ENCODE measurements around the gene PSMB10.
"Not testable (repeated sequence)": the region's sequence is repeated elsewhere in the genome, so short reads cannot be mapped to it uniquely, and the experiment has no call there.

PSMB10 gene

GRCh38 chr16:67940446-67941089 is 3.9 kb upstream of the PSMB10 start:
- DNase-seq (ENCODE audit: low read depth) = no peak
- H3K4me3 ChIP-seq (ENCODE audit: low read length) = no peak overlapping the region
- no peak for TF ChIP-seq CTCF (IDR thresholded peaks at IDR 0.05; ENCODE audit: insufficient read depth, low read depth, low read length, missing control alignments)

- no peak for DNase-seq (ENCODE audit: low read depth)
- H3K4me3 ChIP-seq (ENCODE audit: low read length) = no peak overlapping the region
- no peak for TF ChIP-seq CTCF (IDR thresholded peaks at IDR 0.05; ENCODE audit: insufficient read depth, low read depth, low read length, missing control alignments)
These were observed 3.1 kb upstream of the PSMB10 start for GRCh38 chr16:67939507-67940445.

DNA sequence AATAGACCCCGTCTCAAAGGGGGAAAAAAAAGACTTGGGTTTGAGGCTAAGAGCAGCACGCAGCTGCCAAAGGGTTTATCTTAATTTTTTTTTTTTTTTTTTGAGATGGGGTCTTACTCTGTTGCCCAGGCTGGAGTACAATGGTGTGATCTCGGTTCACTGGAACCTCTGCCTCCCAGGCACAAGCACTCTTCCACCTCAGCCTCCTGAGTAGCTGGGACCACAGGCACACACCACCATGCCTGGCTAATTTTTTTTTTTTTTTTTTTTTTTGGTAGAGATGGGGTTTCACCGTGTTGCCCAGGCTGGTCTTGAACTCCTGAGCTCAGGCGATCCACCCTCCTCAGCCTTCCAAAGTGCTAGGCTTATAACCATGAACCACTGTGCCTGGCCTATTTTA is 1.1 kb upstream of the PSMB10 start:
- DNase-seq (ENCODE audit: low read depth); H3K4me3 ChIP-seq (ENCODE audit: low read length): not testable (repeated sequence)

DNA sequence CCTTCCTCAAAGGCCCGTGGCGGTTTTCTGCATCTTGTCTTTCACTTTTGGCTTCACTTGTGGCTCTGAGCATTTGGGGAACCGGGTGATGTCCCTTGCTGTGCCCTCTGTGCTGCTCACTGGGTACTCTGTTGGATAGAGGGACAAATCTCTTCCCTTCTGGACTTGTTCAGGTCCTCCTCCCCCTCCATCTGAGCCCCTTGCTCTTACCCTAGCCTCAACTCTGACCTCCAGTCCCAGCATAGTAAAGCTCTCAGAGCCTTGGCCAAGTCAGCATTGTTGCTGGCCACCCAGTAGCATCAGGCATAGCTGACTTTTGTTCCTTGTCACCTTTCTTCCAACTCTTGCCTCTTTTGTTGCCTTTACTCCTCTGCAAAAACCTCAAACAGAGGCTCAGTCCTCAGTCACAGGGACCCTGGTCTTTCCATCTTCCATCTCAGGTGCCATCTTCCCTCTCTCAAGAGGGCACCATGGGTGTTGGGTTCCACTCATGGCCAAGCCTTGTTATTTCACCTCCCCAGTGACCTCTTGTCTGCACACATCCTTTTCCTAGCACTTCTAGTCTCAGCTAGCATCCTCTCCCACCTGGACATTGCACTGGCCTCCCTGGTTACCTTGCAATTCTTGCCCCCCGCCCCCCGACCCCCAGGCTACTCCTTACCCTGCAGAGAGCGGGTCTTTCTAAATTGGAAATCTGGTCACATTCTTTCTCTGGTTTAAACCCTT is 393 bp upstream of the PSMB10 start:
- DNase-seq (ENCODE audit: low read depth) = no peak
- H3K4me3 ChIP-seq (ENCODE audit: low read length) = peak overlapping the region; percentile 96
- no peak for TF ChIP-seq CTCF (IDR thresholded peaks at IDR 0.05; ENCODE audit: insufficient read depth, low read depth, low read length, missing control alignments)

DNA sequence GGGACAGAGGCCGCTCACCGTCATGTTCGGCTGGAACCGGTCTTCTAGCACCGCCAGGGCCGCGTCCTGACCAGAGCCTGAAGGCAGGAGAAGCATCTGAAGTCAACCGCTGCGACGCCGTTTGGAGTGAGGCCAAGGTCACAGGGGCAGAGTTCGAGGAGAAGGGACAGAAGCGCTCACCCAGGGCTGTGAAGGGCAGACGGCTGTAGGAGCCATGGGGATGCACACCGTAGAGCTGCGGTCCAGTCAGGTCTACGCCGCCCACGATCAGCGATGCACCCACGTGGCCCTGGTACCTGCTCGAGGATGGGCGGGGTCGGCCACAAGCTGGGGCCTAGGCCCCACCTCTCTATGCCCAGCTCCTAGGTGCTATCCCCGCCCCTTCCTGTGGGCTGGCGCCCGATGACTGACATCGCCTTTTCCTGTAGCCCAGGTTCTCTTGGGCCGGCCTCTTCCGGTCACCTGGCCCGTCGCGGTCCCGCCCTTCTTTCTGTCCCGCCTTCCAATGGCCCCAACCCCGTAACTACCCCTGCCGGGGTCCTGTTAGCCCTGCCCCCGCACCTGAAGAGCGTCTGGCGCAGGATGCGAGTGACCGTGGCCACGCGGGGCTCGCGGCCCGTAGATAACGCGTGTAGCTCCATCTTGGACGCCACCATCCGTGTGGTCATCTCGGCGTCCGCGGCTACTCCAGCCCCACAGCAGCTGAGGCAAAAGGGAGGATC is 1.1 kb downstream of the PSMB10 start:
- H3K4me3 ChIP-seq (ENCODE audit: low read length) = peak overlapping the region; percentile 96
- no peak for TF ChIP-seq CTCF (IDR thresholded peaks at IDR 0.05; ENCODE audit: insufficient read depth, low read depth, low read length, missing control alignments)
- DNase-seq (ENCODE audit: low read depth) = peak; percentile 99

DNA sequence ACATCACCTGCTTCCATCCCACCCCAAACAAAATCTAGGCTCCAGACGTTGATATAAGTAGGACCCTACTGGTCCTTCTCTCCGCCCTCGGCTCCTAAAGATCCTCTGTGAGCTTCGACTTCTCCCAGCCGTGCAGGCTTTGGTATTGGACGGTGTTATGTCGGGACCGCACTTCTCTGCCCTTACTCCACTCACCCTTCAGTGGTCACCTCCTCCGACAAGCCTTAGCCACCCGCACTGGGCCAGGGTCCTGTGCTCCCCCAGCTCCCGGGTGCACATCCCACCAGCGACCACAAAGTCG is 1.6 kb downstream of the PSMB10 start:
- TF ChIP-seq CTCF (IDR thresholded peaks at IDR 0.05; ENCODE audit: insufficient read depth, low read depth, low read length, missing control alignments) = no peak
- H3K4me3 ChIP-seq (ENCODE audit: low read length) = peak overlapping the region; percentile 96
- DNase-seq (ENCODE audit: low read depth) = no peak

Data from epithelial cell of esophagus (primary cell).